NCI-H526 treated with DMSO at 0.1 percent for 48 hours (cell line): Measurements from ENCODE around the gene SLC8A3.

Experiments used
- DNase-seq: peaks from one replicate; lab custom pipeline; 2025; lab: John Stamatoyannopoulos, UW

The SLC8A3 gene

GRCh38 chr14:70173569-70173968 lies 15.2 kb downstream of the SLC8A3 start:
- DNase-seq: no peak

GRCh38 chr14:70171726-70172125 lies 17.0 kb downstream of the SLC8A3 start:
- no peak for DNase-seq

- no peak for DNase-seq
Observed at GRCh38 chr14:70170976-70171375, 17.8 kb downstream of the SLC8A3 start.

GRCh38 chr14:70168406-70168805 lies 20.3 kb downstream of the SLC8A3 start:
- no peak for DNase-seq

GRCh38 chr14:70166530-70167203 lies 22.1 kb downstream of the SLC8A3 start:
- no peak for DNase-seq

GRCh38 chr14:70162358-70162757 lies 26.4 kb downstream of the SLC8A3 start:
- peak; percentile 2 for DNase-seq

- DNase-seq: no peak
Observed at GRCh38 chr14:70156592-70156991, 32.2 kb downstream of the SLC8A3 start.

GRCh38 chr14:70152704-70153103 lies 36.0 kb downstream of the SLC8A3 start:
- DNase-seq: no peak

- no peak for DNase-seq
Observed at GRCh38 chr14:70152081-70152480, 36.7 kb downstream of the SLC8A3 start.

GRCh38 chr14:70149596-70150165 lies 39.1 kb downstream of the SLC8A3 start:
- DNase-seq: no peak

- DNase-seq: no peak
Observed at GRCh38 chr14:70148911-70149595, 39.7 kb downstream of the SLC8A3 start.

GRCh38 chr14:70148351-70148750 lies 40.4 kb downstream of the SLC8A3 start:
- no peak for DNase-seq

GRCh38 chr14:70144046-70144445 lies 44.7 kb downstream of the SLC8A3 start:
- no peak for DNase-seq

- DNase-seq: no peak
Observed at GRCh38 chr14:70143306-70143705, 45.4 kb downstream of the SLC8A3 start.

- DNase-seq: no peak
Observed at GRCh38 chr14:70140614-70141013, 48.1 kb downstream of the SLC8A3 start.

- no peak for DNase-seq
Observed at GRCh38 chr14:70139384-70139783, 49.4 kb downstream of the SLC8A3 start.

- DNase-seq: no peak
Observed at GRCh38 chr14:70137788-70138187, 51.0 kb downstream of the SLC8A3 start.

GRCh38 chr14:70133461-70133860 lies 55.3 kb downstream of the SLC8A3 start:
- DNase-seq: no peak

GRCh38 chr14:70130482-70130881 lies 58.3 kb downstream of the SLC8A3 start:
- no peak for DNase-seq

- DNase-seq: no peak
Observed at GRCh38 chr14:70127186-70127585, 61.6 kb downstream of the SLC8A3 start.

- DNase-seq: no peak
Observed at GRCh38 chr14:70123796-70124195, 65.0 kb downstream of the SLC8A3 start.

GRCh38 chr14:70121521-70121920 lies 67.2 kb downstream of the SLC8A3 start:
- DNase-seq: no peak

GRCh38 chr14:70118064-70118463 lies 70.7 kb downstream of the SLC8A3 start:
- no peak for DNase-seq
